CD8-positive, alpha-beta memory T cell (primary cell): ENCODE measurements around the gene B3GALT6. TPM values are rescaled to one million over a fixed set of nuclear protein-coding genes. Genes with fewer than 3 reads are reported as not detected.
A peak's percentile ranks its signal among the peaks of the same experiment; 100 is the strongest.

Experiments
- CTCF ChIA-PET: fragments of 350-600 bp; sonication (Branson Sonifier 250); formaldehyde crosslinking; loops from one replicate; lab custom pipeline; 2021; ENCODE audit warnings: antibody characterized with exemption; lab: Charles Lee
- POLR2A ChIA-PET: fragments of 350-600 bp; sonication (Branson Sonifier 250); formaldehyde crosslinking; loops from one replicate; lab custom pipeline; 2021; ENCODE audit warnings: antibody characterized with exemption; lab: Charles Lee
- DNase-seq, 5 donors: peaks; one replicate each; pipeline versions ENCODE4 v3.0.0 to v3.0.0-alpha.2; 2020 to 2022; ENCODE audit warnings: mixed read lengths in 1 of 5
- H3K27ac ChIP-seq: one replicate; pipeline ENCODE4 v1.7.0; 2013; ENCODE audit warnings: low read depth, mild to moderate bottlenecking, low read length, moderate library complexity
- H3K27me3 ChIP-seq: 2 replicates; pipeline ENCODE4 v1.7.0; 2013; ENCODE audit warnings: low read length, mild to moderate bottlenecking; ENCODE audit not compliant: insufficient read depth, poor library complexity, severe bottlenecking
- H3K36me3 ChIP-seq: 2 replicates; pipeline ENCODE4 v1.7.0; 2013; ENCODE audit warnings: mild to moderate bottlenecking, low read length, moderate library complexity; ENCODE audit not compliant: insufficient read depth
- H3K4me1 ChIP-seq: 2 replicates; pipeline ENCODE4 v1.7.0; 2013; ENCODE audit warnings: mild to moderate bottlenecking, low read length, moderate library complexity; ENCODE audit not compliant: insufficient read depth
- H3K4me3 ChIP-seq: 2 replicates; pipeline ENCODE4 v1.7.0; 2013; ENCODE audit warnings: mild to moderate bottlenecking, low read length
- H3K9me3 ChIP-seq: 2 replicates; pipeline ENCODE4 v1.7.0; 2013; ENCODE audit warnings: mild to moderate bottlenecking, low read length
- H3K27ac Mint-ChIP-seq, 8 donors: one replicate each; pipeline ENCODE4 v1.8.0; 2020 to 2021; ENCODE audit warnings: mixed read lengths in 8 of 8, mild to moderate bottlenecking in 6 of 8, inconsistent platforms in 3 of 8, moderate library complexity in 3 of 8
- H3K27me3 Mint-ChIP-seq, 2 donors: one replicate each; pipeline ENCODE4 v1.8.0; 2020 to 2021; ENCODE audit warnings: mixed read lengths in 2 of 2, mild to moderate bottlenecking in 1 of 2, moderate library complexity in 1 of 2
- H3K36me3 Mint-ChIP-seq, 3 donors: one replicate each; pipeline ENCODE4 v1.8.0; 2020 to 2021; ENCODE audit warnings: mixed read lengths in 3 of 3, inconsistent platforms in 1 of 3, mild to moderate bottlenecking in 1 of 3
- H3K4me1 Mint-ChIP-seq, 3 donors: one replicate each; pipeline ENCODE4 v1.8.0; 2020 to 2021; ENCODE audit warnings: mixed read lengths in 3 of 3, inconsistent platforms in 1 of 3, mild to moderate bottlenecking in 1 of 3
- H3K4me3 Mint-ChIP-seq, 7 donors: one replicate each; pipeline ENCODE4 v1.8.0; 2020 to 2021; ENCODE audit warnings: mixed read lengths in 7 of 7, mild to moderate bottlenecking in 6 of 7, moderate library complexity in 4 of 7, inconsistent platforms in 2 of 7
- H3K9me3 Mint-ChIP-seq, 5 donors: one replicate each; pipeline ENCODE4 v1.8.0; 2020 to 2022; ENCODE audit warnings: mixed read lengths in 5 of 5, mild to moderate bottlenecking in 3 of 5, moderate library complexity in 2 of 5, inconsistent platforms in 1 of 5
- polyA plus RNA-seq: library from polyadenylated mRNA; unstranded; fragments of 300-500 nt; fragmentation: Illumina TruSeq; gene quantifications from one replicate; pipeline ENCODE4 v1.2.3, GENCODE V29; 2021
- total RNA-seq, 2 experiments: library from RNA; stranded (reverse); gene quantifications; one replicate each; pipeline ENCODE4 v1.2.3, GENCODE V29; 2021

Gene B3GALT6
- total and polyA plus RNA-seq, 3 experiments from 2014 or later: 16.4 to 24.1 (median 23.7) TPM

GRCh38 chr1:1216770-1217620 is 15.0 kb upstream of the B3GALT6 start:
- DNase-seq: no peak
- H3K27me3 ChIP-seq: no peaks in the 10 kb centered on the region
- H3K9me3 Mint-ChIP-seq: no peaks in the 10 kb centered on the region
- no peak overlapping the region for H3K4me3 ChIP-seq
- CTCF ChIA-PET: interaction anchor here (0.8 kb wide), 1 partner anchor 9 kb away, joined by 3 read pairs; no protein-coding TSS in a partner anchor
- POLR2A ChIA-PET: interaction anchor here (2.5 kb wide), 1 partner anchor 9 kb away, joined by 7 read pairs; no protein-coding TSS in a partner anchor
- H3K9me3 ChIP-seq: no peaks in the 10 kb centered on the region
- H3K4me1 ChIP-seq: peaks cover 28% of the 10 kb centered on the region
- no peak overlapping the region for H3K27ac ChIP-seq
- H3K36me3 ChIP-seq: peaks cover 18% of the 10 kb centered on the region
- peaks cover 0 to 45% (median 6%) of the 10 kb centered on the region in 3 donors for H3K36me3 Mint-ChIP-seq
- peak overlapping the region; percentile 78 to 92 (median 88) for H3K27ac Mint-ChIP-seq
- peaks cover 12 to 31% (median 14%) of the 10 kb centered on the region in 3 donors for H3K4me1 Mint-ChIP-seq
- no peaks in the 10 kb centered on the region for H3K27me3 Mint-ChIP-seq
- peak overlapping the region in 2 of 7 donors; percentile 29 to 49 for H3K4me3 Mint-ChIP-seq

- Mint-ChIP-seq H3K27me3 (no peaks in the 10 kb centered on the region), H3K27ac (peak overlapping the region in 2 of 8 donors; percentile 86 to 88), H3K36me3 (peaks cover 0 to 52% (median 9%) of the 10 kb centered on the region in 3 donors), H3K4me3 (no peak overlapping the region), H3K9me3 (no peaks in the 10 kb centered on the region), H3K4me1 (peaks cover 12 to 31% (median 17%) of the 10 kb centered on the region in 3 donors)
- no peak overlapping the region for H3K4me3 ChIP-seq
- H3K9me3 ChIP-seq: no peaks in the 10 kb centered on the region
- H3K27ac ChIP-seq: no peak overlapping the region
- ChIA-PET CTCF (no interaction called here), POLR2A (interaction anchor here (2.5 kb wide), 1 partner anchor 10 kb away, joined by 7 read pairs; no protein-coding TSS in a partner anchor)
- H3K36me3 ChIP-seq: peaks cover 27% of the 10 kb centered on the region
- no peaks in the 10 kb centered on the region for H3K27me3 ChIP-seq
- H3K4me1 ChIP-seq: peaks cover 25% of the 10 kb centered on the region
- DNase-seq: no peak
These were observed 14.2 kb upstream of the B3GALT6 start for GRCh38 chr1:1217621-1218523.

- POLR2A ChIA-PET: no interaction called here
- Mint-ChIP-seq H3K27me3 (no peaks in the 10 kb centered on the region), H3K27ac (peak overlapping the region in 2 of 8 donors; percentile 33 to 45), H3K36me3 (peaks cover 0 to 58% (median 10%) of the 10 kb centered on the region in 3 donors), H3K9me3 (no peaks in the 10 kb centered on the region), H3K4me3 (no peak overlapping the region), H3K4me1 (peaks cover 10 to 28% (median 20%) of the 10 kb centered on the region in 3 donors)
- Histone ChIP-seq H3K36me3 (peaks cover 33% of the 10 kb centered on the region), H3K27ac (no peak overlapping the region), H3K27me3 (no peaks in the 10 kb centered on the region), H3K9me3 (no peaks in the 10 kb centered on the region), H3K4me3 (no peak overlapping the region), H3K4me1 (peaks cover 18% of the 10 kb centered on the region)
- DNase-seq: no peak
- CTCF ChIA-PET: no interaction called here
These were observed 13.4 kb upstream of the B3GALT6 start for GRCh38 chr1:1218524-1219200.

GRCh38 chr1:1219341-1219740 is 12.7 kb upstream of the B3GALT6 start:
- POLR2A ChIA-PET: no interaction called here
- H3K4me1 ChIP-seq: peaks cover 11% of the 10 kb centered on the region
- H3K9me3 Mint-ChIP-seq: no peaks in the 10 kb centered on the region
- H3K27ac Mint-ChIP-seq: peak overlapping the region in 1 of 8 donors; percentile 12
- peaks cover 0 to 65% (median 10%) of the 10 kb centered on the region in 3 donors for H3K36me3 Mint-ChIP-seq
- H3K36me3 ChIP-seq: peaks cover 33% of the 10 kb centered on the region
- H3K4me1 Mint-ChIP-seq: peaks cover 8 to 23% (median 20%) of the 10 kb centered on the region in 3 donors
- no peaks in the 10 kb centered on the region for H3K27me3 ChIP-seq
- CTCF ChIA-PET: no interaction called here
- H3K9me3 ChIP-seq: no peaks in the 10 kb centered on the region
- no peak overlapping the region for H3K4me3 ChIP-seq
- no peak overlapping the region for H3K4me3 Mint-ChIP-seq
- H3K27ac ChIP-seq: no peak overlapping the region
- no peaks in the 10 kb centered on the region for H3K27me3 Mint-ChIP-seq
- DNase-seq: peak in 1 of 5 donors; percentile 25

GRCh38 chr1:1220197-1220596 is 11.8 kb upstream of the B3GALT6 start:
- Mint-ChIP-seq H3K9me3 (no peaks in the 10 kb centered on the region), H3K27me3 (no peaks in the 10 kb centered on the region), H3K36me3 (peaks cover 0 to 72% (median 11%) of the 10 kb centered on the region in 3 donors), H3K27ac (no peak overlapping the region), H3K4me1 (peaks cover 3 to 14% (median 13%) of the 10 kb centered on the region in 3 donors), H3K4me3 (peak overlapping the region in 1 of 7 donors; percentile 42)
- ChIA-PET POLR2A (no interaction called here), CTCF (no interaction called here)
- no peaks in the 10 kb centered on the region for H3K27me3 ChIP-seq
- H3K4me3 ChIP-seq: no peak overlapping the region
- H3K27ac ChIP-seq: no peak overlapping the region
- no peaks in the 10 kb centered on the region for H3K9me3 ChIP-seq
- peaks cover 41% of the 10 kb centered on the region for H3K36me3 ChIP-seq
- H3K4me1 ChIP-seq: peaks cover 3% of the 10 kb centered on the region
- no peak for DNase-seq

GRCh38 chr1:1221887-1222574 is 10.0 kb upstream of the B3GALT6 start:
- ChIA-PET CTCF (no interaction called here), POLR2A (no interaction called here)
- peaks cover 3 to 11% (median 9%) of the 10 kb centered on the region in 3 donors for H3K4me1 Mint-ChIP-seq
- Histone ChIP-seq H3K4me1 (no peaks in the 10 kb centered on the region), H3K36me3 (peaks cover 41% of the 10 kb centered on the region), H3K9me3 (no peaks in the 10 kb centered on the region), H3K27ac (no peak overlapping the region), H3K27me3 (no peaks in the 10 kb centered on the region), H3K4me3 (no peak overlapping the region)
- peaks cover 0 to 82% (median 16%) of the 10 kb centered on the region in 3 donors for H3K36me3 Mint-ChIP-seq
- no peak for DNase-seq
- H3K27me3 Mint-ChIP-seq: no peaks in the 10 kb centered on the region
- H3K9me3 Mint-ChIP-seq: no peaks in the 10 kb centered on the region
- peak overlapping the region in 3 of 8 donors; percentile 33 to 73 (median 54) for H3K27ac Mint-ChIP-seq
- peak overlapping the region in 2 of 7 donors; percentile 30 to 61 for H3K4me3 Mint-ChIP-seq
